Measurements from ENCODE around the gene LEFTY2. TPM values are rescaled to one million over a fixed set of nuclear protein-coding genes. Genes with fewer than 3 reads are reported as not detected.

Gene LEFTY2
- polyA plus RNA-seq, 3 donors: not detected

GRCh38 chr1:225974454-225974853, 33.4 kb upstream of the LEFTY2 start:
- WGBS (ENCODE audit: insufficient coverage): 94% methylated on average over 6 of the region's 10 CpGs
- H3K9me3 Mint-ChIP-seq: no peaks in the 10 kb centered on the region
- H3K4me2 ChIP-seq (replicated peaks; ENCODE audit: extremely low read depth, low read length, poor library complexity, severe bottlenecking): no peak overlapping the region
- H3K9me3 ChIP-seq (replicated peaks in 1 of 2; ENCODE audit: control insufficient read depth in 1 of 2, insufficient read depth in 1 of 2, low read length in 2 of 2): no peaks in the 10 kb centered on the region
- no peak overlapping the region for H3K27ac ChIP-seq (ENCODE audit: low read depth in 1 of 2, low read length in 2 of 2)
- H3K36me3 Mint-ChIP-seq: peaks cover 16 to 26% of the 10 kb centered on the region in 2 donors
- peaks cover 1 to 5% of the 10 kb centered on the region in 2 donors for H3K36me3 ChIP-seq (replicated peaks in 1 of 2; ENCODE audit: control insufficient read depth in 1 of 2, insufficient read depth in 2 of 2, low read length in 2 of 2)
- H3K4me1 ChIP-seq (ENCODE audit: control insufficient read depth in 1 of 2, insufficient read depth in 2 of 2, low read length in 2 of 2): peaks cover 0 to 5% of the 10 kb centered on the region in 2 donors
- H3K27ac Mint-ChIP-seq: no peak overlapping the region
- no peak overlapping the region for H3K9ac ChIP-seq (ENCODE audit: insufficient read depth, low read length, poor library complexity, severe bottlenecking)
- no peak overlapping the region for H3K4me3 Mint-ChIP-seq
- H2AFZ ChIP-seq (ENCODE audit: insufficient read depth, low read depth, low read length, poor library complexity, severe bottlenecking): no peak overlapping the region
- H3K4me3 ChIP-seq (replicated peaks in 1 of 3; ENCODE audit: low read depth in 2 of 3, low read length in 3 of 3): no peak overlapping the region
- no peaks in the 10 kb centered on the region for H4K20me1 ChIP-seq (ENCODE audit: insufficient read depth, low read length)
- H3K4me1 Mint-ChIP-seq: peaks cover 13% of the 10 kb centered on the region
- no peak for TF ChIP-seq CTCF (IDR thresholded peaks at IDR 0.05)
- H3K27me3 Mint-ChIP-seq (ENCODE audit: low read depth in 3 of 3): peaks cover 0 to 7% (median 0%) of the 10 kb centered on the region in 3 donors
- no peak for DNase-seq
- no peaks in the 10 kb centered on the region for H3K27me3 ChIP-seq (ENCODE audit: control insufficient read depth in 2 of 2, insufficient read depth in 2 of 2, low read length in 2 of 2)
- intact Hi-C loops (cut with micrococcal nuclease): loop anchor here in 1 of 2 donors (10.0 kb wide), 1 partner anchor 200 kb away; the partner anchor contains the start of gene SRP9
- no peaks in the 10 kb centered on the region for H3K79me2 ChIP-seq (ENCODE audit: insufficient read depth, low read length)

- H3K4me1 ChIP-seq (ENCODE audit: control insufficient read depth in 1 of 2, insufficient read depth in 2 of 2, low read length in 2 of 2): peaks cover 0 to 2% of the 10 kb centered on the region in 2 donors
- intact Hi-C loops (cut with micrococcal nuclease): loop anchor here in 1 of 2 donors (10.0 kb wide), 1 partner anchor 198 kb away; the partner anchor contains the start of gene SRP9
- whole genome bisulfite sequencing (ENCODE audit: insufficient coverage): 91% methylated on average over 5 of the region's 5 CpGs
- H4K20me1 ChIP-seq (ENCODE audit: insufficient read depth, low read length): no peaks in the 10 kb centered on the region
- no peak overlapping the region for H3K4me3 ChIP-seq (replicated peaks in 1 of 3; ENCODE audit: low read depth in 2 of 3, low read length in 3 of 3)
- Mint-ChIP-seq H3K27me3 (ENCODE audit: low read depth in 3 of 3) (peaks cover 0 to 7% (median 0%) of the 10 kb centered on the region in 3 donors), H3K4me3 (no peak overlapping the region), H3K9me3 (peaks cover 0 to 2% (median 0%) of the 10 kb centered on the region in 7 donors), H3K4me1 (peaks cover 8% of the 10 kb centered on the region), H3K27ac (no peak overlapping the region), H3K36me3 (peaks cover 8 to 15% of the 10 kb centered on the region in 2 donors)
- H3K4me2 ChIP-seq (replicated peaks; ENCODE audit: extremely low read depth, low read length, poor library complexity, severe bottlenecking): no peak overlapping the region
- no peak overlapping the region for H2AFZ ChIP-seq (ENCODE audit: insufficient read depth, low read depth, low read length, poor library complexity, severe bottlenecking)
- H3K9me3 ChIP-seq (replicated peaks in 1 of 2; ENCODE audit: control insufficient read depth in 1 of 2, insufficient read depth in 1 of 2, low read length in 2 of 2): no peaks in the 10 kb centered on the region
- H3K27me3 ChIP-seq (ENCODE audit: control insufficient read depth in 2 of 2, insufficient read depth in 2 of 2, low read length in 2 of 2): no peaks in the 10 kb centered on the region
- H3K36me3 ChIP-seq (replicated peaks in 1 of 2; ENCODE audit: control insufficient read depth in 1 of 2, insufficient read depth in 2 of 2, low read length in 2 of 2): no peaks in the 10 kb centered on the region
- no peak overlapping the region for H3K27ac ChIP-seq (ENCODE audit: low read depth in 1 of 2, low read length in 2 of 2)
- no peak for TF ChIP-seq CTCF (IDR thresholded peaks at IDR 0.05)
- DNase-seq: no peak
- H3K79me2 ChIP-seq (ENCODE audit: insufficient read depth, low read length): no peaks in the 10 kb centered on the region
- H3K9ac ChIP-seq (ENCODE audit: insufficient read depth, low read length, poor library complexity, severe bottlenecking): no peak overlapping the region
Measured at GRCh38 chr1:225973158-225973557, 32.1 kb upstream of the LEFTY2 start.

Measured in CD14-positive monocyte (primary cell).